ENCODE data around the gene ZNF829. TPM values are rescaled to one million over a fixed set of nuclear protein-coding genes. Genes with fewer than 3 reads are reported as not detected.

The ZNF829 gene
- total RNA-seq, 2 experiments from 2014 or later: 7.3 to 7.6 TPM

DNA sequence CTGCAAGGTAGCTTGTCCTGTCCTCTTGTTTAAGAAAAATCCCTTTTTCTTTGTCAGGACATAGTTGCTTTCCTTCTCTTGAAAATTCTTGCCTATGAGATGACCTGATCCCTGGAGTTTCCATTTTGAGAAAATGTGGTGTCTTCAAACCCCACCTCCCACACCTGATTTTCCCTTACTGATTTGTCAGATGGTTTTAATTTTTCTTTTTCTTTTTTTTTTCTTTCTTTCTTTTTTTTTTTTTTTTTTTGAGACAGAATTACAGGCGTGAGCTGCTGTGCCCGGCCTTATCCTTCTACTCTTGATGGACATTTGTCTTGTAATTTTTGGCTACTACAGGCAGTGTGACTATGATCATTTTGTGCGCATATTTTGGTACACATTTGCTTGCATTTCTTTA lies 64.2 kb downstream of the ZNF829 start:
- H3K9me3 Mint-ChIP-seq: peaks cover 22% of the 10 kb centered on the region
- H3K36me3 Mint-ChIP-seq (ENCODE audit: low read depth): peaks cover 49% of the 10 kb centered on the region
- POLR2A ChIA-PET: no interaction called here
- CTCF ChIA-PET: interaction anchor here (1.0 kb wide), 1 partner anchor 14 kb away, joined by 3 read pairs; no protein-coding TSS in a partner anchor
- H3K4me3 Mint-ChIP-seq: peak overlapping the region; percentile 39
- peaks cover 8% of the 10 kb centered on the region for H3K4me1 Mint-ChIP-seq
- DNase-seq: no peak
- H3K27ac Mint-ChIP-seq: peak overlapping the region; percentile 22
- no peaks in the 10 kb centered on the region for H3K27me3 Mint-ChIP-seq

DNA sequence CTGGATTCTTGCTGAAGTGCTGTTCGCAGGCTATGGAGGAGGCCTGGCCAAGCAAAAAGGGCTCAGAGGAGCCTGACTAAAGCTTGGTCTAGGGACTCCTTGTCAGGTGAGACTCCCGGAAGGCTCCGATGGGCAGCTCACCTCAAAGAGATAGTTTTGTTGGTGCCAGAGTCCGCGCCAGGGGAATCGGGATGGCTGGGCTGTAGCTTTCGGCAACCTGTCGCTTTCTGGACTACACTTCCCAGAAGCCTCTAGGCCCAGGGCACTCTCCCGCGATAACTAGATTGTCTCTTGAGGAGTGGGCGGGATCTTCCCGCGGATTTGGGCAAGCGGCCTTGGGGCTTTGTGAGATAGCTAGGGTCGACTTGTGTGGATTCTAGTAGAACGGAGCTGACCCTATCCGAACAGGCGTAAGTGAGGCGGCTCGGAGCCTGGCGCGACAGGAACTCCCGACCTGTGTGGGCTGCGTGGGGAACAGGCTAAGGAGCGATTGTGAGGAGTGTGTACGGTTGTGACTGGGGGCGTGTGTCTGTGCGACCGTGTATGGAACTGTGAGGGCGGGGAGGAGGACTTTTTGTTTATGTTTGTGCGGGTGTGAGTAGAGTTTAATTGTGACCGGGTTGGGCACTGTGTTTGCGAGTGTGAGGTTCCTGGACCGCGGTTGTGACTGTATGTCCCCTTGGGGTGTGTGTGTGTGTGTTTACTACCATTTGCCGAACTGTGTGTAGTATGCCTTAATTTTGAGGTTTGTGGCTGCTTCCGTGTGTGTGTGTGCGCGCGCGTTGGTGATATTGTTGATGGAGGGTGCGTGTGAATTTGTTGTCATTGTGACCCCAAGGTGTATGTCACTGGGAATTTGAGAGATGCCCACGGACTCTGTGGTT lies 65.3 kb downstream of the ZNF829 start, which contains the start of gene ZNF345:
TSS of gene ZNF345 (plus strand) at position 318 of the 884 bp plus-strand sequence. CDS start 25,955 bp downstream, outside the sequence.
- Mint-ChIP-seq H3K27ac (no peak within 1 kb of the TSS), H3K36me3 (ENCODE audit: low read depth) (peaks cover 49% of the 10 kb centered on the region), H3K27me3 (no peaks in the 10 kb centered on the region), H3K4me3 (no peak within 1 kb of the TSS), H3K4me1 (peaks cover 8% of the 10 kb centered on the region), H3K9me3 (peaks cover 24% of the 10 kb centered on the region)
- CTCF ChIA-PET: interaction anchor here (0.8 to 3.4 kb wide), 4 partner anchors 12 to 123 kb away, joined by 3 to 27 read pairs (median 7); partner anchors contain the start of gene ZNF790
- POLR2A ChIA-PET: interaction anchor here (1.1 to 1.8 kb wide), 3 partner anchors 13 to 361 kb away, joined by 3 to 10 read pairs (median 5); partner anchors contain the start of genes ZNF382, ZNF566 and ZNF790
- DNase-seq: peak; percentile 93

DNA sequence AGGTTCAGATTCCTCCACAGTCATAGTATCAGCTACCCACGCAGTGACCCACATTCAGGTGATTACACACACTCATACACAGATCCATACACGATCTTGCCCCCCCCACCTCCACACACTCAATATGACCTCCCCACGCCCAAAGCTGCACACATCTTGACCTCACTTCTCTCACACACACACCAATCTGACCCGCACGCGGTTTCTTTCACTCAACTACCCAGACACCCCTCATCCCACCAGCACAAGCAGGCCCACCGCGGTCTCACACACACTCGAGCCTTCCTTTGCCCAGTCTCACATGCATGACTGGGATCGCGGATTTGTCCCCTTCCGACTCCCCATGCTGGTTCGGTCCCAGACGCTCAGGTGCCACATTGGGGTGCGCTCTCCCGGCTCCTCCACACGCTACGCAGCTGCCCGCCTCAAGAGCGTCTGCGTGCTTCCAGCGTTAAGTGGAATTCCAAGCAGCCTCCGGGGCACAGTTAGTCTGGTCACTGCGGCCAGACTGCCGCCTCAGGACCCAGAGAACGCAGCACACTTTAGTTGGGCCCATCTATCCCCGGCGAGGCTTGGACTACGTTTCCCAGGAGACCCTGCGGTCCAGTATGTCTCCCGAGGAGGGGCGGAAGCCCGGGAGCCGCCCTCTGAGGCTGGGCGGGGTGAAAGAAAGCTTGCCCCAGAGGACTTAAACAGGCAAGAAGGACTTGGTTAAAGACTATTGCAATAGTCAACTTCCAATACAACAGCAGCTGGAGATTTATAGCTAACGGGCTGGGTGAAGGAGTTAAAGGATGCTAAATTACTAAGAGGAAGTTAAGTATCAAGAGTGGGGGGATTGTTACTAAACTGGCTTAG lies 66.2 kb downstream of the ZNF829 start:
- Mint-ChIP-seq H3K9me3 (peaks cover 28% of the 10 kb centered on the region), H3K36me3 (ENCODE audit: low read depth) (peaks cover 52% of the 10 kb centered on the region), H3K27ac (no peak overlapping the region), H3K27me3 (no peaks in the 10 kb centered on the region), H3K4me3 (no peak overlapping the region), H3K4me1 (peaks cover 8% of the 10 kb centered on the region)
- peak; percentile 93 for DNase-seq
- CTCF ChIA-PET: interaction anchor here (0.8 to 3.4 kb wide), 5 partner anchors 11 to 123 kb away, joined by 3 to 27 read pairs (median 3); partner anchors contain the start of gene ZNF790
- POLR2A ChIA-PET: interaction anchor here (1.1 to 1.8 kb wide), 3 partner anchors 12 to 360 kb away, joined by 3 to 10 read pairs (median 5); partner anchors contain the start of genes ZNF382, ZNF566 and ZNF790

DNA sequence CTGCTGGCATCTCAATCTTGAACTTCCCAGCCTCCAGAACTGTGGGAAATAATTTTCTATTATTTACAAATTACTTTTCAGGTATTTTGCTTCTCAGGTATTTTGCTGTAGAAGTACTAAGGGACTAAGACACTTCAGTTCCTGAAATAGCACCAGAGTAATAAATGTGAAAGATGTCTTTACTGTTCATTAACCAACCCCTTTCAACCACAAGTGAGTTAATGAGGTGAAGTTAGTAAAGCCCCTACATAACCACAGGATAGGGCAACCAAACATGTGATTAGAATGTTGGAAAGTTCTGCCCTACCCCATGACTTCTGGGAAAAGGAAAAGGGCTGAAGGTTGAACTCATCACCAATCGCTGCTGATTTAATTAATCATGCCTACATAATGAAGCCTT lies 68.1 kb downstream of the ZNF829 start:
- peaks cover 8% of the 10 kb centered on the region for H3K4me1 Mint-ChIP-seq
- H3K9me3 Mint-ChIP-seq: peaks cover 27% of the 10 kb centered on the region
- no peaks in the 10 kb centered on the region for H3K27me3 Mint-ChIP-seq
- H3K36me3 Mint-ChIP-seq (ENCODE audit: low read depth): peaks cover 49% of the 10 kb centered on the region
- no peak for DNase-seq
- POLR2A ChIA-PET: no interaction called here
- H3K4me3 Mint-ChIP-seq: no peak overlapping the region
- CTCF ChIA-PET: interaction anchor here (0.6 to 3.4 kb wide), 3 partner anchors 9 to 443 kb away, joined by 4 to 27 read pairs (median 11); partner anchors contain the start of gene ZNF790
- H3K27ac Mint-ChIP-seq: no peak overlapping the region

DNA sequence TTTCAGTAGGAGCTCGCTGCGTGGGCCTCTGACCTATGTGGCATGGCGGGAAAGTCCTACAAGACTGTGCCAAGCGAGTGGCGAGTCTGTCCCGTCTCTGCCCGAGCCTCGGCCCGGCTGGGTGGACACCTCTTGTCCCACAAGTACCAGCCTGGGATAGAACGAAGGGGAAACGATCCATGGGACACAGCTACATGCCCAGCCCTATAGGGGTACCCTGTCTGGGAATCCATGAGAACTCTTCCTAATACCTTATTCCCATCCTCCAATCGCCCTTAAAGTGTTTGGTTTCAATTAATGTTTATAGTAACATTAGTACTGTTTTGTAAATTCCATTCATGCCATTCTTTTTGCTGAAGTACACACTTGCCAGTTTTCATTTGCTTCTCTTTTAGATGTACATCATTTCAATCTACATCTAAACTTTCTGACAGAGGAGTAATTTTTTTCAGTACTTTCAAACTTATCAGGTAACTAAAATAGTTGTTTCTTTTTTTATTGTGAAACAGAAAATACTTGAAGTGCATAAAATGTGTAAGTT lies 77.2 kb downstream of the ZNF829 start:
- Mint-ChIP-seq H3K4me3 (no peak overlapping the region), H3K36me3 (ENCODE audit: low read depth) (peaks cover 55% of the 10 kb centered on the region), H3K27ac (no peak overlapping the region), H3K4me1 (peaks cover 4% of the 10 kb centered on the region), H3K27me3 (no peaks in the 10 kb centered on the region), H3K9me3 (peaks cover 42% of the 10 kb centered on the region)
- ChIA-PET CTCF (interaction anchor here (0.6 to 3.2 kb wide), 3 partner anchors 10 to 261 kb away, joined by 3 to 27 read pairs (median 6); partner anchors contain the start of gene ZNF345), POLR2A (no interaction called here)
- DNase-seq: no peak

Other genes with a start within 250 kb of the ZNF829 start
- gene ZNF461, start 249.5 kb downstream of the ZNF829 start, total RNA-seq: 1 to 10 TPM; 7.4 to 9.8 TPM
- 10 to 100 TPM; 10.8 to 12.1 TPM for gene ZNF567, start 228.7 kb downstream of the ZNF829 start, total RNA-seq
- gene ZNF850, start 143.5 kb downstream of the ZNF829 start, total RNA-seq: 1 to 10 TPM; 7.4 to 9.3 TPM
- gene ZNF790, start 77.9 kb downstream of the ZNF829 start, total RNA-seq: 1 to 10 TPM; 8.0 to 9.1 TPM
- gene ZNF345, start 65.4 kb downstream of the ZNF829 start, total RNA-seq: 1 to 10 TPM; 6.0 to 6.7 TPM
- gene ZNF568, start within 50 bp of the ZNF829 start, total RNA-seq: 1 to 10 TPM; 6.2 to 6.8 TPM
- 10 to 100 TPM; 10.3 to 14.3 TPM for gene ZNF420, start 162.1 kb upstream of the ZNF829 start, total RNA-seq

Data from activated CD4-positive, alpha-beta T cell treated with anti-CD3 and anti-CD28 coated beads, Interleukin-2, amount 10 ng/mL, durations not matched to agents 7 days and 5 days (primary cell).